ENCODE measurements around the gene GPC5. TPM values are rescaled to one million over a fixed set of nuclear protein-coding genes. Genes with fewer than 3 reads are reported as not detected.

GPC5 gene
- total and polyA plus RNA-seq, 3 donors from 2014 or later = 11.5 to 81.8 (median 52.1) TPM

- DNase-seq = no peak
- H3K36me3 ChIP-seq (ENCODE audit: low read depth, missing control alignments) = no peaks in the 10 kb centered on the region
- H3K27ac ChIP-seq = no peak overlapping the region
- no peaks in the 10 kb centered on the region for H3K27me3 ChIP-seq
- WGBS, 2 donors = 87 to 93% methylated on average over 3 of the region's 3 CpGs
- no peaks in the 10 kb centered on the region for H3K4me1 ChIP-seq
- intact Hi-C loops (cut with DNase I; ENCODE audit: low total_unique reads) = no loop called here
- H3K9me3 ChIP-seq = no peaks in the 10 kb centered on the region
- no peak overlapping the region for H3K4me3 ChIP-seq
- no peak for TF ChIP-seq POLR2A (IDR thresholded peaks at IDR 0.05)
- no peak for TF ChIP-seq CTCF (IDR thresholded peaks at IDR 0.05)
Observed at GRCh38 chr13:91618315-91618714, 219.9 kb downstream of the GPC5 start.

GRCh38 chr13:91620670-91621141, 222.3 kb downstream of the GPC5 start:
- DNase-seq = no peak
- Histone ChIP-seq H3K4me3 (no peak overlapping the region), H3K4me1 (no peaks in the 10 kb centered on the region), H3K36me3 (ENCODE audit: low read depth, missing control alignments) (no peaks in the 10 kb centered on the region), H3K27me3 (no peaks in the 10 kb centered on the region), H3K9me3 (no peaks in the 10 kb centered on the region), H3K27ac (peak overlapping the region in 1 of 2 donors; percentile 16)
- intact Hi-C loops (cut with DNase I; ENCODE audit: low total_unique reads) = no loop called here
- WGBS, 2 donors = 56 to 69% methylated on average over 2 of the region's 2 CpGs
- TF ChIP-seq POLR2A (IDR thresholded peaks at IDR 0.05) = no peak
- TF ChIP-seq CTCF (IDR thresholded peaks at IDR 0.05) = no peak

GRCh38 chr13:91621161-91621560, 222.7 kb downstream of the GPC5 start:
- TF ChIP-seq POLR2A (IDR thresholded peaks at IDR 0.05) (no peak), CTCF (IDR thresholded peaks at IDR 0.05) (no peak)
- no peaks in the 10 kb centered on the region for H3K9me3 ChIP-seq
- intact Hi-C loops (cut with DNase I; ENCODE audit: low total_unique reads) = no loop called here
- H3K36me3 ChIP-seq (ENCODE audit: low read depth, missing control alignments) = no peaks in the 10 kb centered on the region
- no peak overlapping the region for H3K4me3 ChIP-seq
- 71 to 86% methylated on average over 3 of the region's 3 CpGs for WGBS, 2 donors
- H3K4me1 ChIP-seq = no peaks in the 10 kb centered on the region
- H3K27me3 ChIP-seq = no peaks in the 10 kb centered on the region
- no peak for DNase-seq
- H3K27ac ChIP-seq = no peak overlapping the region

GRCh38 chr13:91621963-91622362, 223.5 kb downstream of the GPC5 start:
- Histone ChIP-seq H3K36me3 (ENCODE audit: low read depth, missing control alignments) (no peaks in the 10 kb centered on the region), H3K4me1 (no peaks in the 10 kb centered on the region), H3K27me3 (no peaks in the 10 kb centered on the region), H3K27ac (no peak overlapping the region), H3K9me3 (no peaks in the 10 kb centered on the region), H3K4me3 (no peak overlapping the region)
- WGBS, 2 donors = 100% methylated on average over 1 of the region's 1 CpG
- no peak for DNase-seq
- no peak for TF ChIP-seq CTCF (IDR thresholded peaks at IDR 0.05)
- no peak for TF ChIP-seq POLR2A (IDR thresholded peaks at IDR 0.05)
- intact Hi-C loops (cut with DNase I; ENCODE audit: low total_unique reads) = no loop called here

GRCh38 chr13:91622778-91623550, 224.5 kb downstream of the GPC5 start:
- DNase-seq = no peak
- Histone ChIP-seq H3K27me3 (no peaks in the 10 kb centered on the region), H3K27ac (no peak overlapping the region), H3K4me3 (no peak overlapping the region), H3K9me3 (no peaks in the 10 kb centered on the region), H3K4me1 (no peaks in the 10 kb centered on the region), H3K36me3 (ENCODE audit: low read depth, missing control alignments) (no peaks in the 10 kb centered on the region)
- intact Hi-C loops (cut with DNase I; ENCODE audit: low total_unique reads) = no loop called here
- WGBS, 2 donors = 62% methylated on average over 3 of the region's 3 CpGs
- TF ChIP-seq CTCF (IDR thresholded peaks at IDR 0.05) = no peak
- no peak for TF ChIP-seq POLR2A (IDR thresholded peaks at IDR 0.05)

All from testis (tissue), 3 donors.